Activated CD8-positive, alpha-beta T cell treated with anti-CD3 and anti-CD28 coated beads for 36 hours (primary cell): ENCODE data around the gene PRSS33. TPM values are rescaled to one million over a fixed set of nuclear protein-coding genes. Genes with fewer than 3 reads are reported as not detected.

Source experiments
- ATAC-seq: fragments of 200-7000 bp; cut with Tn5 transposase; one replicate; pipeline ENCODE4 v1.10.0; 2021; ENCODE audit warnings: mild to moderate bottlenecking, moderate library complexity
- CTCF ChIA-PET: fragments of 350-600 bp; sonication (Branson Sonifier 250); formaldehyde crosslinking; loops from one replicate; lab custom pipeline; 2021; ENCODE audit warnings: antibody characterized with exemption; lab: Charles Lee
- POLR2A ChIA-PET: fragments of 350-600 bp; sonication (Branson Sonifier 250); formaldehyde crosslinking; loops from one replicate; lab custom pipeline; 2021; ENCODE audit warnings: antibody characterized with exemption; lab: Charles Lee
- DNase-seq: peaks from one replicate; pipeline ENCODE4 v3.0.0-alpha.2; 2020
- H3K27ac Mint-ChIP-seq: one replicate; pipeline ENCODE4 v1.8.0; 2021; ENCODE audit warnings: mild to moderate bottlenecking, mixed read lengths
- H3K27me3 Mint-ChIP-seq: one replicate; pipeline ENCODE4 v1.8.0; 2021; ENCODE audit warnings: mixed read lengths
- H3K36me3 Mint-ChIP-seq: one replicate; pipeline ENCODE4 v1.8.0; 2021; ENCODE audit warnings: low read depth, mixed read lengths
- H3K4me1 Mint-ChIP-seq: one replicate; pipeline ENCODE4 v1.8.0; 2021; ENCODE audit warnings: low read depth, mixed read lengths
- H3K4me3 Mint-ChIP-seq: one replicate; pipeline ENCODE4 v1.8.0; 2021; ENCODE audit warnings: mild to moderate bottlenecking, moderate library complexity, mixed read lengths
- H3K9me3 Mint-ChIP-seq: one replicate; pipeline ENCODE4 v1.8.0; 2021; ENCODE audit warnings: mixed read lengths
- CTCF ChIP-seq: fragments of 200-600 bp; IDR thresholded peaks from one replicate; pipeline ENCODE4 v1.8.0; 2022; ENCODE audit warnings: antibody characterized with exemption, mild to moderate bottlenecking
- intact Hi-C: fragments of 100-400 bp; cut with micrococcal nuclease; formaldehyde crosslinking; loops from one replicate; pipeline ENCODE4 v1.10.0; 2022
- total RNA-seq, 2 experiments: library from RNA; stranded (reverse); gene quantifications; one replicate each; pipeline ENCODE4 v1.2.3, GENCODE V29; 2021

PRSS33 gene
- total RNA-seq, 2 experiments from 2014 or later = 0.29 TPM; not detected in 1

- H3K4me1 Mint-ChIP-seq = peaks cover 18% of the 10 kb centered on the region
- no peak for ATAC-seq
- ChIA-PET POLR2A (interaction anchor here (0.6 to 8.7 kb wide), 7 partner anchors 8 to 20 kb away, joined by 4 to 80 read pairs (median 6); partner anchors contain the start of gene SRRM2), CTCF (interaction anchor here (0.9 kb wide), 1 partner anchor 9 kb away, joined by 4 read pairs; no protein-coding TSS in a partner anchor)
- peaks cover 44% of the 10 kb centered on the region for H3K36me3 Mint-ChIP-seq
- intact Hi-C loops = no loop called here
- DNase-seq = no peak
- peak overlapping the region; percentile 25 for H3K27ac Mint-ChIP-seq
- no peaks in the 10 kb centered on the region for H3K9me3 Mint-ChIP-seq
- H3K27me3 Mint-ChIP-seq = no peaks in the 10 kb centered on the region
- no peak for TF ChIP-seq CTCF
- no peak overlapping the region for H3K4me3 Mint-ChIP-seq
Measured at GRCh38 chr16:2773188-2773968, 14.0 kb downstream of the PRSS33 start.

GRCh38 chr16:2771496-2772402, 15.6 kb downstream of the PRSS33 start:
- Mint-ChIP-seq H3K27me3 (no peaks in the 10 kb centered on the region), H3K4me1 (peaks cover 14% of the 10 kb centered on the region), H3K4me3 (no peak overlapping the region), H3K9me3 (no peaks in the 10 kb centered on the region), H3K36me3 (peaks cover 50% of the 10 kb centered on the region), H3K27ac (peak overlapping the region; percentile 63)
- POLR2A ChIA-PET = interaction anchor here (1.1 to 8.7 kb wide), 5 partner anchors 9 to 20 kb away, joined by 5 to 80 read pairs (median 6); partner anchors contain the start of gene SRRM2
- CTCF ChIA-PET = interaction anchor here (1.1 kb wide), 1 partner anchor 96 kb away, joined by 3 read pairs; no protein-coding TSS in a partner anchor
- DNase-seq (no peak), ATAC-seq (no peak)
- intact Hi-C loops = no loop called here
- TF ChIP-seq CTCF = no peak

- Mint-ChIP-seq H3K9me3 (no peaks in the 10 kb centered on the region), H3K4me1 (peaks cover 8% of the 10 kb centered on the region), H3K4me3 (no peak overlapping the region), H3K27me3 (no peaks in the 10 kb centered on the region), H3K36me3 (peaks cover 56% of the 10 kb centered on the region), H3K27ac (no peak overlapping the region)
- POLR2A ChIA-PET = interaction anchor here (0.8 to 4.5 kb wide), 4 partner anchors 12 to 19 kb away, joined by 3 to 45 read pairs (median 20); partner anchors contain the start of gene SRRM2
- DNase-seq (no peak), ATAC-seq (peak; percentile 28)
- intact Hi-C loops = no loop called here
- CTCF ChIA-PET = no interaction called here
- TF ChIP-seq CTCF = no peak
Measured at GRCh38 chr16:2770057-2770951, 17.1 kb downstream of the PRSS33 start.

- no peak for TF ChIP-seq CTCF
- Mint-ChIP-seq H3K36me3 (peaks cover 62% of the 10 kb centered on the region), H3K4me1 (peaks cover 7% of the 10 kb centered on the region), H3K27me3 (no peaks in the 10 kb centered on the region), H3K9me3 (no peaks in the 10 kb centered on the region), H3K27ac (peak overlapping the region; percentile 10), H3K4me3 (no peak overlapping the region)
- DNase-seq = no peak
- ChIA-PET POLR2A (interaction anchor here (0.8 to 4.5 kb wide), 4 partner anchors 11 to 18 kb away, joined by 3 to 45 read pairs (median 20); partner anchors contain the start of gene SRRM2), CTCF (no interaction called here)
- intact Hi-C loops = no loop called here
- no peak for ATAC-seq
Measured at GRCh38 chr16:2769675-2770056, 17.7 kb downstream of the PRSS33 start.
